Endothelial cell (in vitro differentiated cells): ENCODE results near the gene EML2. TPM values are rescaled to one million over a fixed set of nuclear protein-coding genes. Genes with fewer than 3 reads are reported as not detected.
A peak's percentile ranks its signal among the peaks of the same experiment; 100 is the strongest.

Experiments
- DNase-seq: peaks from one replicate; pipeline ENCODE4 v3.0.0; 2021; ENCODE audit warnings: low spot score
- H3K27ac Mint-ChIP-seq: one replicate; pipeline ENCODE4 v1.8.0; 2021; ENCODE audit warnings: mixed read lengths, inconsistent platforms; ENCODE audit not compliant: unreplicated experiment
- H3K27me3 Mint-ChIP-seq: one replicate; pipeline ENCODE4 v1.8.0; 2021; ENCODE audit warnings: mild to moderate bottlenecking, moderate library complexity, mixed read lengths, inconsistent platforms; ENCODE audit not compliant: unreplicated experiment
- H3K36me3 Mint-ChIP-seq: one replicate; pipeline ENCODE4 v1.8.0; 2021; ENCODE audit warnings: mild to moderate bottlenecking, low read depth, mixed read lengths, inconsistent platforms; ENCODE audit not compliant: unreplicated experiment
- H3K4me1 Mint-ChIP-seq: one replicate; pipeline ENCODE4 v1.8.0; 2021; ENCODE audit warnings: mild to moderate bottlenecking, mixed read lengths, inconsistent platforms; ENCODE audit not compliant: unreplicated experiment
- H3K4me3 Mint-ChIP-seq: one replicate; pipeline ENCODE4 v1.8.0; 2021; ENCODE audit warnings: mild to moderate bottlenecking, mixed read lengths, inconsistent platforms; ENCODE audit not compliant: unreplicated experiment
- H3K9me3 Mint-ChIP-seq: one replicate; pipeline ENCODE4 v1.8.0; 2021; ENCODE audit warnings: mixed read lengths, inconsistent platforms; ENCODE audit not compliant: unreplicated experiment
- total RNA-seq: library from RNA; stranded (reverse); fragmentation: NEBNext Ultra II Directional; extraction: Animal tissue kit (Norgen Biotek cat#: 25700); gene quantifications from one replicate; pipeline ENCODE4 v1.2.1, GENCODE V29; 2021; ENCODE audit not compliant: unreplicated experiment
- TF ChIP-seq, protein P1 (sequence below): fragments of 200-600 bp; sonication (generic); IDR thresholded peaks from one replicate; pipeline ENCODE4 v1.5.0; 2021; ENCODE audit warnings: antibody characterized with exemption; ENCODE audit not compliant: unreplicated experiment

EML2 gene
- total RNA-seq, 1 donor from 2014 or later = 20.3 TPM

DNA sequence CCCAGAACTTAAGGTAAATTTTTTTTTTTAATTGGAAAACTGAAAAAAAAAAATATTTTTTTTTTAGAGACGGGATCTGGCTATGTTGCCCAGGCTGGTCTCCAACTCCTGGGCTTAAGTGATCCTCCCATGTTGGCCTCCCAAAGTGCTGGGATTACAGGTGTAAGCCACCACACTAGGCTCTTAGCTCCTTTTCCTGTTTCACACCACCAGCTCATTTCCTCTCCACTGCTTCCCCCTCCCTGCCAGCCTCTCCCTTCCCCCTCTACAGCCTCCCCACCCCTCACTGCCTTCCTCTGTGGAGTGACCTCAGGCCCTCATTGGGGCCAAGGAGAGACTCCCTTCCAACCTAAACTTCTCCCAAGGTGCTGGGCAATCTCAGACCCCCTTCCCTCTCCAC lies 24.6 kb upstream of the EML2 start:
- H3K27ac Mint-ChIP-seq = no peak overlapping the region
- TF ChIP-seq, protein P1, sequence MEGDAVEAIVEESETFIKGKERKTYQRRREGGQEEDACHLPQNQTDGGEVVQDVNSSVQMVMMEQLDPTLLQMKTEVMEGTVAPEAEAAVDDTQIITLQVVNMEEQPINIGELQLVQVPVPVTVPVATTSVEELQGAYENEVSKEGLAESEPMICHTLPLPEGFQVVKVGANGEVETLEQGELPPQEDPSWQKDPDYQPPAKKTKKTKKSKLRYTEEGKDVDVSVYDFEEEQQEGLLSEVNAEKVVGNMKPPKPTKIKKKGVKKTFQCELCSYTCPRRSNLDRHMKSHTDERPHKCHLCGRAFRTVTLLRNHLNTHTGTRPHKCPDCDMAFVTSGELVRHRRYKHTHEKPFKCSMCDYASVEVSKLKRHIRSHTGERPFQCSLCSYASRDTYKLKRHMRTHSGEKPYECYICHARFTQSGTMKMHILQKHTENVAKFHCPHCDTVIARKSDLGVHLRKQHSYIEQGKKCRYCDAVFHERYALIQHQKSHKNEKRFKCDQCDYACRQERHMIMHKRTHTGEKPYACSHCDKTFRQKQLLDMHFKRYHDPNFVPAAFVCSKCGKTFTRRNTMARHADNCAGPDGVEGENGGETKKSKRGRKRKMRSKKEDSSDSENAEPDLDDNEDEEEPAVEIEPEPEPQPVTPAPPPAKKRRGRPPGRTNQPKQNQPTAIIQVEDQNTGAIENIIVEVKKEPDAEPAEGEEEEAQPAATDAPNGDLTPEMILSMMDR = no peak
- H3K4me1 Mint-ChIP-seq = peaks cover 25% of the 10 kb centered on the region
- H3K4me3 Mint-ChIP-seq = no peak overlapping the region
- H3K27me3 Mint-ChIP-seq = peaks cover 20% of the 10 kb centered on the region
- no peak for DNase-seq
- no peaks in the 10 kb centered on the region for H3K9me3 Mint-ChIP-seq
- H3K36me3 Mint-ChIP-seq = peaks cover 7% of the 10 kb centered on the region

DNA sequence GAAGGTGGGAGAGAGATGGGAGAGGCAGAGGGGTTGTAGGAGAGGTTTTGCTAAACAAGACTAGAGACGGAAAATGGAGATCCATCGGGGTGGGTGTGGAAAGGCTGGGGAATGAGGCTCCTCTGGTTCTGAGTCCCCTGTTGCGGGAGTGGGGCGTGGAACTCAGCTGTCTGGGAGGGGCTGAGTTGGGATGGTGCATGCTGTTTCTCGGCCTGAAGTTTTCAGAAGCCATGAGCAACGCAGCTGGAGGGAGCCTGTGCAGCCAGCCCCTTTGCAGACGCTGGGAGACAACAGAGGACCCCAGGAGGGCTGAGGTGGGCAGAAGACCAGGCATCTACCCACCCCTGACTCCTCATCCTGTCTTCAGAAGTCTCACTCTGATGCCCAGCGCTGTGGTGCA lies 21.4 kb upstream of the EML2 start:
- Mint-ChIP-seq H3K9me3 (no peaks in the 10 kb centered on the region), H3K27me3 (peaks cover 7% of the 10 kb centered on the region), H3K36me3 (peaks cover 8% of the 10 kb centered on the region), H3K4me3 (no peak overlapping the region), H3K4me1 (peaks cover 10% of the 10 kb centered on the region), H3K27ac (no peak overlapping the region)
- TF ChIP-seq, protein P1 = no peak
- no peak for DNase-seq

DNA sequence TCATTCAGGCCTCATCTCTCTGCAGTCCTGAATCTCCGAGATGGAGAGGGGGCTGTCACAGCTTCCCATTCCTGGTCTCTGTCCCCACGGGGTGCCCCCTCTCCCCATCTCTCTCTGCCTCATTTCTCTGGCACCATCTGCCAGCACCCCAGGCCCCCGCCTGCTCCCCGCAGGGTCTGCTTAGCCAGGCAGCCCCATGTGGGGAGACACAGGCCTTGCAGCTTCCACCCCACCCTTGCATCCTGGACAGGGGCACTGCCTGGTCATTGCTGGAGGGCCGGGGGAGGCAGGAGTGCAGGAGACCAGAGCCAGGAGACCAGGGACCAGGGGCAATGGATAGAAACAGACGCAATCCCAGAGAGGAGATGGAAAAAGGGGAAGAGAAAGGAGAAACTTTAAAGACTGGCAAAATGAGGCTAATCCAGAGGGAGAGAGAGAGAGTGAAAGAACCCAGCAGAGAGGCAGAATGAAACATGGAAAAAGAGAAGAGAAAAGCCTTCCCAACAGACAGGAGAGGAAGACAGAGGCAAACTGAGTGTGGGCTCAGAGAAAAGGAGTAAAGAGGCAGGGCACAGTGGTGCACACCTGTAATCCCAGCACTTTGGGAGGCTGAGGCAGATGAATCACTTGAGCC lies 20.0 kb upstream of the EML2 start:
- H3K4me3 Mint-ChIP-seq = peak overlapping the region; percentile 53
- H3K36me3 Mint-ChIP-seq = peaks cover 3% of the 10 kb centered on the region
- H3K4me1 Mint-ChIP-seq = peaks cover 3% of the 10 kb centered on the region
- H3K27ac Mint-ChIP-seq = no peak overlapping the region
- no peak for DNase-seq
- H3K9me3 Mint-ChIP-seq = no peaks in the 10 kb centered on the region
- peaks cover 4% of the 10 kb centered on the region for H3K27me3 Mint-ChIP-seq
- TF ChIP-seq, protein P1 = no peak

DNA sequence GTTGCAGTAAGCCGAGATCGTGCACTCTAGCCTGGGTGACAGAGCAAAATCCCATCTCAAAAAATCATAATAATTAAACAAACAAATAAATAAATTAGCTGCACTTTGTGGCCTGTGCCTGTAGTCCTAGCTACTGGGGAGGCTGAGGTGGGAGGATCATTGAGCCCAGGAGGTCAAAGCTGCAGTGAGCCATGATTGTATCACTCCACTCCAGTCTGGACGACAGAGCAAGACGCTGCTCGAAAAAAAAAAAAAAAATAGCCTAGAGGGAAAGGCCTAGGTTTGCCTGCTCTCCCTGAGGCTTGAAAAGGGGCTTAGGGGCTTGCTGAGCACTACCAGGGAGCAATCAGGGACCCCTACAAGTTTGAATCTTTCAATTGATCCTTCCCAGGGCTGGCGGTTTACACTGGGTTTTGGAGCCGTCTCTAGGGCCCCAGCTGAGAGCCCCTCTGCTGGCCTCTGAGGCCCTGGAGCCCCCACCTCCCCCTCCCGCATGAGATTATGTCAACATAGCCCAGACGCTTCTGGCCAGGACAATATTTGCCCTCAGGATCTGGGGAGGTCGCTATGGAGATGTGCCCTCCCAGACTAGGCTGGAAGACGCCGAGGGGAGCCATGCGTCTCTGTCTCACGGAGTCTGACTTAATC lies 18.4 kb upstream of the EML2 start:
- Mint-ChIP-seq H3K9me3 (no peaks in the 10 kb centered on the region), H3K36me3 (peaks cover 3% of the 10 kb centered on the region), H3K27me3 (peaks cover 5% of the 10 kb centered on the region), H3K4me3 (no peak overlapping the region), H3K4me1 (no peaks in the 10 kb centered on the region), H3K27ac (no peak overlapping the region)
- DNase-seq = no peak
- TF ChIP-seq, protein P1 = no peak

DNA sequence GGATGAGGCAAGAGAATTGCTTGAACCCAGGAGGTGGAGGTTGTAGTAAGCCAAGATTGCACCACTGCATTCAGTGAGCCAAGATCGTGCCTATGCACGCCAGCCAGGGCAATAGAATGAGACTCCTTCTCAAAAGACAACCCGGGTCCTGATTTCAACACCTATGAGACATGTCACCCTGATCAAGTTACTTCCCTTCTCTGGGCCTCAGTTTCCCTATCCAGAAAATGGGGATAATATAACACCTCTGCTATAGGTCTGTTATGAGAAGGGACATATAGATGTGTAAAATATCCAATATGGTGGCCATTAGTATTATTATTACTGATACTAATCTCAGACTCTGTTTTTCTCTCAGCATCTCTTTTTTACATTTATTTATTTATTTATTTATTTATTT lies 15.9 kb upstream of the EML2 start:
- TF ChIP-seq, protein P1 = no peak
- peaks cover 3% of the 10 kb centered on the region for H3K36me3 Mint-ChIP-seq
- no peaks in the 10 kb centered on the region for H3K9me3 Mint-ChIP-seq
- H3K27me3 Mint-ChIP-seq = peaks cover 1% of the 10 kb centered on the region
- no peak overlapping the region for H3K27ac Mint-ChIP-seq
- no peak overlapping the region for H3K4me3 Mint-ChIP-seq
- H3K4me1 Mint-ChIP-seq = no peaks in the 10 kb centered on the region
- DNase-seq = no peak
